Measurements from ENCODE around the gene HELB.

The HELB gene

DNA sequence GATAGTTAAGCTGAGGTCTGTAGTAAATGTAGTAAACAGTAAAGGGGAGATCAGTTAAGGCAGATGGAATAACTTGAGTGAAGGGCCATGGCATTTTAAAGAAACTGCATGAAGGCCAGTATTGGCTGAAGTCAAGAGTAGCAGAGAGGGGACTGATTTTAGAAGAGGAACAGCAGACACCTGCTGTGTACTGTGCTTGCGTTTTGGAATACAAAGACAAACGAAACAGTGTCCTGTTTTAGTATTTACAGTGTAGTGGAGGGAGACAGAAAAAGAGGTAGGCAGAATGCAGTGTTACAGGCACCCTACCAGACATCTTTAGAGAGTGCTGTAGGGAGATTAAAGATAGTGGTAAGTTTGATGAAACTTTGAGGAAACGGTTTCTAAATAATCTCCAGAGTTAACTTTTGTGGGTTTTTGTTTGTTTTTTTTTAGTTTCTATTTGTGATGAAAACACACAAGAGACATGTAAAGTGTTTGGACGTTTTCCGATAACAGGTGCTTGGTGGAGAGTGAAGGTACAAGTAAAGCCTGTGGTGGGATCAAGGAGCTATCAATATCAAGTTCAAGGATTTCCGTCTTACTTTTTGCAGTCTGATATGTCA, 2.1 kb downstream of the HELB start:
- no peak for DNase-seq

DNA sequence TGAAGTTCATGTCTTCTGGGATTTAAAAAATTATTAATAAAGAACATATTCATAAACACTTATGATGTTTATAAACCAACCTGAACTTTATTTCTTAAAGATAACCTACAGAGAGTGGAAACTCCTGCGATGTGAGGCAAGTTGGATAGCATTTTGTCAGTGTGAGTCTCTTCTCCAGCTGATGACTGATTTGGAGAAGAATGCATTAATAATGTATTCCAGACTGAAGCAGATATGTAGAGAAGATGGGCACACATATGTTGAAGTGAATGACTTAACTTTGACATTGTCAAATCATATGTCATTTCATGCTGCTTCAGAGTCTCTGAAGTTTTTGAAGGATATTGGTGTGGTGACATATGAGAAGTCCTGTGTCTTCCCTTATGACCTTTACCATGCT, 7.3 kb downstream of the HELB start:
- DNase-seq = no peak

DNA sequence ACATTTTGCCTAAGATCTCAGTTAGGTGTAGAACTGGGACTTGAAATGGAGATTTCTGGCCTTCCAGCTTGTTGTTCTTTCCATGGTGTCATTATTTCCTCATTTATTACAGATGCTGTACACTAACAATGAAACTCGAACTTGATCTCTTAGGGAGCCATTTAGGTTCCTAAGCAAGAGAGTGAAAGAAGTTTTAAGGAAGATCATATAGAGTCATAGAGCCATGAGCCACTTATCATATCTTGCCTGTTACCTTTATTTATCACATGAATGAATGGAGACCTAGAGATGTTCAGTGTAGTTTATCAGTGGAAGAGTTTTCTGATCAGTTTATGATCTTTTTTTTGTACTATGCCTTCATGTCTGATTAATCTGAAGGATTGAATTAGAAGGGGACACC, 9.9 kb downstream of the HELB start:
- DNase-seq = no peak

DNA sequence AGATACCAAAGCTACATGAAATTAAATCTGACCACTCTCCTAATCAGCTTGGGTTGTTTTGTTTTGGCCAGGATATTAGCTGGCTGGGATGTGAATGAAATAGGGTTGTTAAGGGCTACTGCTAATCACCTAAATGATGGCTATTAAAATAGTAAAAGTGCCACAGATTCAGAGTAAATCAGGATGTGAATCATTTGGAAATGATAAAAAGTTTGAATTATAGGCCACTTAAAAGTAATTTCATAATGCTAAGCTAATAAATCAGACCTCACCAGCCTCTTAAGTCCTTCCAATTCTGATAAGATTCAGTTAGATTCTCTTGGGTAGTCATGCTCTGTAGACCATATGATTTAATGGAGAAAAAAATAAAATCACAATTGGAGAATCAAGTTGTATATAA, 12.0 kb downstream of the HELB start:
- no peak for DNase-seq

DNA sequence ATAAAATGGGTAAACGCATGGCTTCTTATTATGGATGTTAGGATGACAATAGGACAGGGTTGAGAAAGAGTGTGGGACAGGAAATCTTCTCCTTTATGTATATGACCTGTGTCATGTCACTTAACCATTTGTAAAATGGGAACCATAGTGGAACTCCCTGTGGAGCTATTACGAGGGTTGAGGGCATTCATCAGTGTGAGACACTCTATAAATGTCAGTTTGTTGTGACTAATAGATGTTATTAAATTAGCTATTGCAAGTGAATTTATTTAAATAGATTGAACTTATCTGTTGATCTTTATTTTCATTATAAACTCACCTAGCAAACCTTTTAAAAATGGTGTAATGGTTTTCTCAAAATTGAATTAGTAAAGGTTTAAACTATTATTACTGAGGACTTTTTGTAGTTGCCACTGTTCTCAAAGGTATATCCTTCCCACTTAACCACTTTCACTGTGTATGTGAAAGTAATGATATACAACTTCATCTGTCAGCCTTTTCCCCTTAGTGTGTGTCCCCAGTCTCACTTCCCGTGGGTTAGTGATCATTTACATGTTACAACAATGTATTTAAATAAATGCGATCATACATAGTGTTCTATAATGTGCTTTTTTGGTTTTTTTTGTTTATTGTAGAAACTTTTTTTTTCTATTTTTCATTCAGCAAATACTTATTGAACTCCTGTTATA, 17.1 kb downstream of the HELB start:
- DNase-seq = no peak

DNA sequence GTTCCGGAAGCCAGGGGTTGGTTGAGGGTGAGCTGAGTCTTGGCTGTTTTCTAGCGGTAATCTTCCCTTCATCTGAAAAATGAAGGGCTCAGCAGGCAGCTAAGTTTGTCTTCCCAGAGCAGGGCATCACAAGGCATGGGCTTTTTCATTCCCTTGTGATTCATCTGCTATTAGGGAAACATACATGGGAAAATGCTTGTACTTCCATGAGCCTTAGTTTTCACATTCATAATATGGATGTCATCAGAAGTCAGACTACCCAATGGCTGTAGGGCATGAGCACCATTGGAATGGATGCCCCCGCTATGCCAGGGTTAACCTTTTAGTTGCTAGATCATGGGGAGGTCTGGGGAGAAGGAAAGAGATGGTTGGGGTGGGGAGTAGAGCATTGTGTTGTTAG, 18.7 kb downstream of the HELB start:
- DNase-seq = no peak

DNA sequence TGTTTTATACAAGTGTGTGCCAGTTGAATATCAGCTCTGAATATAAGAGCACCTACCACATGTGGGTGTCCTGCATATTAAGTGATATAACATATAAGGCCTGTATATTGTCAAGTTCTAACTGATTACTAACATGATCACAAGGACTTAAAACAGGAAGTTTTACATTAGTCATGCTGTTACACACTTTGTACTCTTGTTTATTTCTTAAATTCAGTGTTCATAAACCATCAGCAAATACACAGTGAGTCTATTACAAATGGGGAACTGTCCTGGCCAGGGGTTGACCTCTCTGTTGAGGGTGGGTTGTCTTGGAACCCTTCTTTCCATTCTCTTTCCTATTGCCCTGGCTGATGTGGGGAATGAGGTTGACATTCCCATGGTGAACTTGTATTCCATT, 19.1 kb downstream of the HELB start:
- DNase-seq = no peak

DNA sequence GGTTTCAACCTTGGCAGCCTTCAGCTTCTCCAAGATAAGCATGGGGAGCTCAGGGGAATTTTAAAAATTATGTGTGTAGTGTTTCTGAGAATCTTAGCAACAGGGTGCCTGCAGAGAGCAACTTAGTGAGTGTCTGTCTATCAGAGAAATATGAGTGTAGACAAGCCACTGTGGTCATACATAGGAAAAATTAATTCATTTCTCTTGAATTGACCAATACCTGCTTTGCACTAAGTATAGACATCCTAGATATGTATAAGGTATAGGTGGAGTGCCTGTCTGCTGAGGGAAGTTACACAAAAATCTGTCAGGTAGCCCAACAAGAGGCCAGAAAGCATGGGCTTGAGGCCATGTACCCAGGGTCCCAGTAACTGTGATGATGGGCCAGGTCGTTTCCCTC, 20.7 kb downstream of the HELB start:
- no peak for DNase-seq

DNA sequence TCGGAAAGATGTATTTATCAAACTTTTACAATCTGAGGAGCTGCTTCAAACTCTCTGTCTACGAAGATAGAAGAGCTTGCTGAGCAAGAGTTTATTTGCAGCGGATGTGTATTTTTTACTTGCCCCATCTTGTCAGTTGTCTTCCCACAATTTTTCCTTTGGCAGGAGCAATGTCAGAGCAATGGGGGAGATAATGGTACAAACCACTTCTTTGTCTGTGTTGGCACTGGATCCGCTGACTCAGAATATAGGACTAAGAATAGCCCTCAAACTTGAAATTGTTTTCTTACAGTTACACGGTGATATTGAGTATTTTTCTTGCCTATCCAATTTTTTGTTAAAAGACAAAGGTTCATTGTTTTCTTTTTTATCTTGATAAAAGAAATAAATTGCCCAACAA, 27.6 kb downstream of the HELB start:
- DNase-seq = no peak

DNA sequence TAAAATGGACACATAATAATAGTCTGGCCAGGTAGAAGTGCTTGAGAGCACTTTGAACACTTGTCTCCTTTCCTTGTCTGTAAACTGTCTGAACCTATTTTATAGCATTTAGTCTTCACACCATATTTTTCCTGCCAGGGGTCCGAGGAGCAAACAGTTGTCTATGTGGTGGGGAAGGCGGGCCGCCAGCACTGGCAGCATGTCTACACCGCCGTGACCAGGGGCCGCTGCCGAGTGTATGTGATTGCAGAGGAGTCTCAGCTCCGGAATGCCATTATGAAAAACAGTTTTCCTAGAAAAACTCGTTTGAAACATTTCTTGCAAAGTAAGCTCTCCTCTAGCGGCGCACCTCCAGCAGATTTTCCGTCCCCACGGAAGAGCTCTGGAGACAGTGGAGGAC, 28.7 kb downstream of the HELB start:
- no peak for DNase-seq

DNA sequence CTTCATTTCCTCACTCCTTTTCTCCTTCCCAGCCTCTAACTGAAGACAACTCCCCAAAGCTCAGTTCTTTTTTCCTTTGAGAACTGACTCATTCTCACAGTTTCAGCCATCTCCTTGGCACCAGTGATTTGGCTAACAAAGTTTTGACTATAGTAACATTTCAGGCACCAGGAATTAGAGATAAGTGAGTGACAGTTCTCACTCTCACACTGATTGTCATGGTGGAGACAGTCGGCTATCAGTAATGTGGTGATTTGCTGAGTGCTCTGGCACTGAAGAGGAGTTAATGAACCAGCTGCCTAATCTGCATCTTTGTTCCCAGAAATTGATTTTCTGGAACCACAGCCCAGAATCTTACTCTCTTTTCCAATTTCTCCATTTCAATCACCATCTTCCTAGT, 29.5 kb downstream of the HELB start:
- no peak for DNase-seq

DNA sequence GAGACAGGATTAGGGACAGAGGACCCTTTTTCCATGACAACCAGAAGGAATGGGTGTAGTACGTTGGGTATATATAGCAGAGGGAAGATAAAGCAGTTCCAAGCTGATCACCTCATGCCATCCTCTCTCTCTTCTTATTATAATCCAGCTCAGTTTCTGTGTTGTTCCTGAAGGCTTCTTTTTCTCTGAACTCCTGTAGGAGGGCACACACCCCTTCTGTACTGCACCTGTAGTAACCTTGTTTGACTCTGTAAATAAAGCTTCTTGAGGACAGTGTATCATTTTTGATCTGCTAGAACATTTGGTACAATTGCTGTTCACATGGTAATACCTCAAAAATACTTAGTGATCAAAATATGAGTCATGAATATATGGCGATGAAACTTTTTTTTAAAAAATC, 33.5 kb downstream of the HELB start:
- DNase-seq = no peak

DNA sequence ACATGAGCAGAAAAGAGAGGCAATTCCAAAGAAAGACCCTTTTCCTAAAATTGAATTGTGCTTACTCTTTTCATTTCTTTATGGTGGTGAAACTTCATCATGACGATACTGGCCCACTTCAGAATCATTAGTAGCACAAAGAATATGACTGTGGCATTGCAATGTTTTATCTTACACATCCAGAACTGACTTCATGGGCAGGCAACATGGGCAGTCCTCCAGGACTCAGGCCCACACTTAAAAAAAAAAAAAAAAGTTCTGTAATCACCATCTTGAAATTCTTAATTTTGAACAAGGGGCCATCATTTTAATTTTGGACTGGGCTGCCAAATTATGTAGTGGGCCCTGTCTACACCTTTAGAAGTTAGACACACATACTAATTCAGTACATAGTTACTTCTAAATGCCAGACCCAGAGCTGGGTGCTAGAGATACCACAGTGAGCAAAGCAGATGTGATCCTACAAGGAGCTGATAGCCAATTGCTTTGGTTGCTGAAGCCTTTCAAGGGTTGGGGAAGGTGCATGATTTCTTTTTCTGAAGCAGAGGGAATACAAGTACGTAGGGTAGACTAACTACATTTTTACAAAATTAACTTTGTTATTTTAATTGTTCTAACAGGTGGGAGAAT, 35.2 kb downstream of the HELB start:
- DNase-seq = no peak

DNA sequence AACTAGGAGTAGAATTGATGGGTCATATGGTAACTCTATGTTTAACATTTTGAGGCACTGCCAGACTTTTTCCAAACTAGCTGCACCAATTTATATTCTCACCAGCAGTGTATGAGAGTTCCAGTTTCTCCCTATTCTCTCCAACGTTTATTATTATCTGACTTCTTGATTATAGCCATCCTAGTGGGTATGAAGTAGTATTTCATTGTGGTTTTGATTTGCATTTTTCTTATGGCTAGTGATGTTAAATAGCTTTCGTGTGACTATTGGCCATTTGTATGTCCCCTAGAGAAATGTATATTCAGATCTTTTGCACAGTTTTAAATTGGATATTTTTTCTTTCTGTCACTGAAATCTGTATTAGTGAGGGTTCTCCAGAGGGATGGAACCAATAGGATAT, 37.8 kb downstream of the HELB start:
- DNase-seq = no peak

DNA sequence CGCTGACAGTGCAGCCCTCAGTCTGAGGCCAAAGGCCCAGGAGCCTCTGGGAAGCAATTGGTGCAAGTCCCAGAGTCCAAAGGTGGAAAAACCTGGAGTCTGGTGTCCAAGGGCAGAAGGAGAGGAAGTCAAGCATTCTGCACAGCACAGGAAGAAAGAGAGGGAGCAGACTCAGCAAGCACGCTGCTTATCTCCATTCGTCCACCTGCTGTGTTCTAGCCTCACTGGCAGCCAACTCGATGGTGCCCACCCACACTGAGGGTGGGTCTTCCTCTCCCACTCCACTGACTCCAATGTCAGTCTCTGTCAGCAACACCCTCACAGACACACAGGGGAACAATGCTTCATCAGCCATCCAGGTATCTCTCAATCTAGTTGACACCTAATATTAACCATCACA, 38.8 kb downstream of the HELB start:
- no peak for DNase-seq

DNA sequence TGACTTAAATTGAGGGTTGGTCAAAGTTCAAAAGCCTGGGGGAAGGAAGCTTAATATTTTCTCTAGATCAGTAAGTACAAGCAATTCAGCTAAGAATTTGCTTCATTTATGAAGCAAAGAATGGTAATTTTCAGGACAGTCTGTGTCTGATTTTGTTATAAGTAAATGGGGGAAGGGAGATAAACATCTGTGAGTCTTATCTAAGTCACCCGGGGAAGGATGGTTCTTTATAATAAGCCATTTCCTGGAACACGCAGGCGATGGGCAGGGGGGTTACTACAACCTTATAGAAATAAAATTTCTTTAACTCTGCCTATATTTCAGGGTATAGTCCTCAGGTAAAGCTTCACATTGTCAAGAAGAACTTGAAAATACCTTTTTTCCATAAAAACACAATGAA, 42.9 kb downstream of the HELB start:
- DNase-seq = no peak

DNA sequence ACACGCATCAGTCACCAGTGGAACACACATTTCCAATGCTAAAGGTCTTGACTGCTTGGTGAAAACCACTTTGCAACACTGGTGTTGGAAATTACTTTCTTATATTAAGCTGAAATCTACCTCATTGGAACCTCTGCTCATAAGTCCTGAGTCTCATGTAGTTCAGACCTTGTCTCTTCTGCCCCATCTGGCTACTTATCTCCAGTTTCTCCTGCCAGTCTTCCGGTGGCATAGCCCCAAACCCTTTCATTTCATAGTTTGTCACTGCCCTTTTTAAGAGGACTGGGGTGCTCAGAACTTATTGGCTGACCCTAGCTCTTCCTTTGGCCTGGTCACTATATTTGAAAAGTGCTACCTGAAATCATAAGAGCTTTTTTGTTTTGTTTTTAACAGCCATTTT, 43.7 kb downstream of the HELB start:
- no peak for DNase-seq

DNA sequence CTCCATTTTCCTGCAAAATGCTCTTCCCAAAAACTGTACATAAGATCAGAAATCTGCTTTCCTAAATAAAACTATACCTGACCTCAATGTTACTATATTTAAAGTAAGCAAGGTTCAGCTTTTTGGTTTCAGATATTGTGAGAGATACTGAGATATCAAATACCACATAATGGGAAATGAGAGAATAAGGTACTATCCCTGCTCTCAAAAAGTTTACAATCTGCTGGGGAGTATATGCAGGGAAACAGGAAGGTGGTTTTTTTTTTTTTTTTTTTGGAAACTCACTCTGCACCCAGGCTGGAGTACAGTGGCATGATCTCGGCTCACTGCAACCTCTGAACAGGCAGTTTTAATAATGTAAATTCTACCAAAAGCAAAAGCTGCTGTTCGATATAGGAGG, 49.0 kb downstream of the HELB start:
- no peak for DNase-seq

DNA sequence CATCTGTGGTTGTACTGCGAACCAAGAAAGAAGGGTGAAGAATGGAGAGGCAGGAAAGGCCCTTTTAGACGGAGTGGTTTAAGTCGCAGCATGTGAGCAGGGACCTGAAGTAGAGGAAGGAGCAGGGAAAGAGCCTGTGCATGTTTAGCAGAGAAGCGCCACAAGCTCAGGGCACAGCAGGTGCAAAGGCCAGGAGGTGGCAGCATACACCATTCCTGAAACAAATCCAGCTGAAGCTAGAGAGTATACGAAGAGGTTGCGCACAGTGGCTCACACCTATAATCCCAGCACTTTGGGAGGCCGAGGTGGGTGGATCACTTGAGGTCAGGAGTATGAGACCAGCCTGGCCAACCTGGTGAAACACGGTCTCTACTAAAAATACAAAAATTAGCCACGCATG, 49.9 kb downstream of the HELB start:
- DNase-seq = no peak

DNA sequence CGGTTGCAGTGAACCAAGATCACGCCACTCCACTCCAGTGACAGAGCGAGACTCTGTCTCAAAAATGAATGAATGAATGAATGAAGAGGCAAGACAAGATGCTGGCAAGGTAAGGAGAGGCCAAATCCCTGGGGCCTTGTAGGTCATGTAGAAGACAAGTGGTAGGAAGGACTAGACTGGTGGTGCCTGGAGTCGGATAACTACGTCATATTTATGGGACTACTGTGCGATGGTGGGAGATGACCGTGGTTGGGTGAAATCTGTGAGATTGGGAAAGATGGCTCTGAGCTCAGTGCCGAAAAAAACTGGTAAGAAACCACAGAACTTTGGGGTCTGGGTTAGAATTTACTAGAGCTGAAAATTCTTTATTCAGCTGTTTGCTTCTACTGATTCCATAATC, 50.6 kb downstream of the HELB start:
- no peak for DNase-seq

DNA sequence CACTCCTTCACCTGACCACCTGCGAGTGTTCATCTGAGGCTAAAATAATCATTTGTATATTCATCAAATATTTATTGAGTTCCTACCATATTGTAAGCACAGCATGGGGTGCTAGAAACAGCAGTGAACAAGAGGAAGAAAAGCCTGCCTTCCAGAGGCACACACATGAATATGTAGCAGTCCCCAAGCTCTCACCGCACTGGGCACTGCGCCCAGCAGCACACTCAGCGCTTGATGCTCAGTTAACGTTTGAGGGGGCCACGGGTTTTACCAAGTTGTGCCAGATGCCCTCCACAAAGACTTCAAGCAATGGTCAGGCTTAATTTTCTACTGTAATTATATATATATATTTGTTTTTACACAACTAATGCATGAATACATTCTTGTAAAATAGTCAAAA, 52.0 kb downstream of the HELB start:
- DNase-seq = no peak

DNA sequence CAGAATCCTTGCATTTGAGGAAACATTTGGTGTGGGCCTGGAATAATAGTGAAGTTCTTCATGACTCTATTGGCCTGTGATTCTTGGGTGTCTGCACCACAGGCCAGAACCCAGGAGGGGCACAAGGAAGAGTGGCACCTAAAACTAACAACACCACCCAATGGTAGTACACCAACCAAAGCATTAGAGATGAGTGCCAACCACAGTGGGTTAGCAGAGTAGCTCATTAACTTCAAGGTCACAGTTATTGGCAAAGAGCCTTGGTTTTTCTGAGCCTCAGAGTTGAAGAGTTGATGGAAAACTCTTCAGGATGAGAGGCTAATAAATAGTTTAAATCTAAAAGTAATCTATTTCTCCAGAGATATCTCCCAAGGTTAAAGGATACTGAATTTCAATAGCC, 57.0 kb downstream of the HELB start:
- DNase-seq = no peak

DNA sequence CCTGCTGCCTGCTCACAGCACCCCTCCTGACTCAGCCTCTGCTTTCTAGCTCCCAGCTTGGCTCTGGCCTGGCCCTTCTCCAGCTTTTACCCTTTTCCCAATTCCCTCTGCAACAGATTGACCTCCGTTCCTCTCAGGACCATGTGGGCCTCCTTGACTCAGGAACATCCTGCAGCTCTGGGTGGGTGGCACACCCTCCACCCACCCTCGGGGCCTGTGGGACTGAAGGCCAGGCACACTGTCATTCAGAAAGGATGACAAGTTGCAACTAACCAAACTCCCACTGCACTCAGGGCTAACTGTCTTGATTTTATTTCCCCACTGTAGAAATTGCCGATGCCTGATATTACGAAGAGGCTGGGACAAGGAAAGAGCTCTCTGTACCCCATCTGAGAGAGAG, 59.4 kb downstream of the HELB start:
- no peak for DNase-seq

DNA sequence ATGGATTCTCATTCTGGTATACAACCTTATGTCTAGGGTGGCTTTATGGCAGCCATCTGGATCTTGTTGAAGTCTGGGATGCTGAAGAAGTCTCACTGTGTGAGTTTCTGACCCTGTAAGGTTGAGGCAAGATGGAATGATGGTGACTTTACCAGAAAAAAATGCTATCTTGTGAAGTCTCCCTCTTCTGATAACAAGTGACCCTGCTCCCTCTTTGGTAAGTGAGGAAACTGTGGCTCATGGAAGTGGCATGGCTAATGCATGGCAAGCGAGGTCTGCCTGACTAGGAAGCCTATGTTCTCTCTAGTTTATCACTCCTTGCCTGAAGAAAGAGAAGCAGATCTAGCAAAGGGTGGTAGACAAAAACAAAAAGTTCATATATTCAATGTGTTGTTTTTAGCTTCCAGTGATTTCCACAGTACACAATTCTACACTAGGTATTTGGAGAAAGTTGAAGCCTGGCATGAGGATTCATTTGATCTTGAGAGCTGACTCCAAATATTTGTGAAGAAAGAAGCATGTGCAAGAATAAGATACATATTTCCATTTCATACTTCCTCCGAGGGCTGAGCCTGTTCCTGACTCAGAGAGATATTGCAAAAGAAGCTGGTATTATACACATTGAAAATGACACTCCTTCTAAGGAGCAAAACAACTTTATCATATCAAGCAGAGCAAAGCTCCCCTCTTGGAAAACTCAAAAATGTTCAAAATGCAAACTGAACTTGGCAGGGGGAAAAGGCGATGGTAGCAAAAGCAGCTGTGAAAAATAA, 63.6 kb downstream of the HELB start:
- no peak for DNase-seq

Data from activated CD4-positive, alpha-beta T cell treated with anti-CD3 and anti-CD28 coated beads, Interleukin-2, amount 50 U/mL, for 48 hours (primary cell).